HG03280 (cell line): ENCODE results near the gene BRPF3.

Experiments
- ATAC-seq: cut with Tn5 transposase; IDR thresholded peaks from one replicate; pipeline ENCODE4 v1.9.1; 2021; ENCODE audit warnings: mild to moderate bottlenecking, moderate library complexity; ENCODE audit not compliant: unreplicated experiment

The BRPF3 gene

DNA sequence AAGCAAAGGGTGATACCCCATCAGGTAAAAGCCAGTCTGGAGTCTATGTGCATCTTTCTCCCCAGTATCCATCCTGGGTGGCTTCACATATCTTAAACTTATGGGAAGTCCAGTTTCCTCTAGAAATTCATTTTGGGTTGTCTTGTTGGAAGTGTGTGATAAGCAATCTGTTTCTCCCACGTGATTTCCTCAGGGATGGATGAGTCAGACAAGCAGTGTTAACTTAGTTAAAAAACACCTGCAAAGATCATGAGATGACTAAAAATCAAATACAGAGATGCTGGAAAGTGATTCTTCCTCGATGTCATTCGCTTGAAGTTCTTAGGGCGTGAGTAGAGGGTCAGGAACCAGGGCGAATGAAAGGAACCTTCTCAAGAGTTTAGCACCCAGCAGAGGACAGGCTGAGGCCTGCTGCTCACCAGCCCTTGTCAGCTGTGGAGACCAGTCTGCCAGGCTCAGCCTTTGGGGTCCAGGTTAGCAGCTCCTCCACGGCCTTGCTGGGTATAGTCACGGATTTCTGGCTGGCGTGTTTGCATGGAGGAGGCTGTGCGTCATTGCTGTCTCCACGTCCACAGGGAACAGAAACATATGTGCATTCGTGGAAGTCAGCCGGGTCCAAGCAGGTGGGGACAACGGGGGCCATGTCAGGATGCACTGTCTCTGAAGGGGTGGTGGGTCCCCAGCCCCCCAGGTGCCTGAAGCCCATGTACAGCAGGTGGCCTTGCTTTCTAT is 70.5 kb downstream of the BRPF3 start:
- ATAC-seq = no peak

DNA sequence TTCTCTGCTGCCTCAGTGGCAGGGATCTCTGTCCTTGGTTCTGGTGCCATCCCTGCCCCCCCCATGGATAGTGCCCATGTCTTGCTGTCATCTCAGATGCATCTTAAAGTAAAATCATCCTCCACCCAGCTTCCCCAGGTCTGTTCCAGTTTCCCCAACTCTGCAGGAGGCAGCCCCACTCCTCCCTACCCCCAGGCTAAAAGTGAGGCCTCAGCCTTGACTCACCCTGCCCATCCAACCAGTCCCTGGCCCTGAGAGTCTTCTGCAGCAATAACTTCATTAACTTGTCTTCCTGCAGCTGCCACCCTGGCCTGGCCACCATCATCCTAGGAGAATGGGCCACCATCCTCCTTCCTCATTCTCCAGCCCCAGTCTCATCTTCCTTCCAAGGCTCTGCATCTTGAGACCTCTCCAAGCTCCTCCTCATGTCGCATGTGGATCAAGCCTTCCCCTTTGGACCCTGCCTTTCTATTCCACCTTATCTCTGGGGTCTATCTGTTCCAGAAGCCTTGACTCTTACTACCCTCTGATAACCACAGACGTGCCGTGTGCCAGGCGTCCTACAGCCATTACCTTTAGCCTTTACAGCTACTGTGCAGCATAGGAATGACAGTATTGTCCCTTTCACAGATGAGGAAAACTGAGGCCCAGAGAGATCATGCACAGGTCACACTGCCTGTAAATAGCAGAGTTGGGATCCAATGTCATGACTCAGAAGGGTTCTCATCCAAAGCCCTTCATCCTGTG is 71.4 kb downstream of the BRPF3 start:
- ATAC-seq = no peak

DNA sequence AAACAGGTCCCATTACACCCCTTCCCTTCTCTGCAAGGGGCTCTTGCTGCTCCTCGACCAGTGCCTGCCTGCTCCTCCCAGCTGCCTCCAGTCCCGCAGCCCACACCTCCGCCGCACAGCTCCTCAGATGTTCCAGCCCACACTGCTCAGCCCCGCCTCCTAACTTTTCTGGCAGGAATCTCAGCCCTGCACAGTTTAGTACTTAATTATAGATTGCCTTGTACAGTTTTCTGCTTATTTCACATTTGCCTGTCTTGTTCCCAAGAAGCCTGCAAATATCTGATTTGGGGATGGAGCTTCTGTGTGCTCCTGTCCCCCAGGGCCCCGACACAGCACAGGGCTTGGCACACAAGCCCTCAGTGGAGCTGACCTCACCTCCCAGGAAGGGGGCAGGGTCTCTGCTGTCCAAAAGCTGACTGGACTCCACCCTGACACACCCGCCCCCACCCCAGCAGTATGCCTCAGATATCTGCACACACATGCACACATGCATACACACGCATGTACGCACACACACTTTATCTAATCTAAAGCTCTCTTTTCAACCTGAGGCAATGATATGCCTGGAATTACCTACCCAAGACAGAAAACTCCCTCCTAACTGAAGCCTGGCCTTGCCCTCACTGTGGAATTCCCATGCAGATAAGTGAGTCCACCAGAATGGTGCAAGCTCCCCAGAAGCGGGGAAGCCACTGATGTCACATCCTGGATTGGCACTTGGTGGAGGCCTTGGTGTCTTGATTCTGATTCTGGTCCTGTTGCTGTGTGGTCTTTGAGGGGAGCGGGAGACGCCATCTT is 72.1 kb downstream of the BRPF3 start:
- ATAC-seq = no peak

DNA sequence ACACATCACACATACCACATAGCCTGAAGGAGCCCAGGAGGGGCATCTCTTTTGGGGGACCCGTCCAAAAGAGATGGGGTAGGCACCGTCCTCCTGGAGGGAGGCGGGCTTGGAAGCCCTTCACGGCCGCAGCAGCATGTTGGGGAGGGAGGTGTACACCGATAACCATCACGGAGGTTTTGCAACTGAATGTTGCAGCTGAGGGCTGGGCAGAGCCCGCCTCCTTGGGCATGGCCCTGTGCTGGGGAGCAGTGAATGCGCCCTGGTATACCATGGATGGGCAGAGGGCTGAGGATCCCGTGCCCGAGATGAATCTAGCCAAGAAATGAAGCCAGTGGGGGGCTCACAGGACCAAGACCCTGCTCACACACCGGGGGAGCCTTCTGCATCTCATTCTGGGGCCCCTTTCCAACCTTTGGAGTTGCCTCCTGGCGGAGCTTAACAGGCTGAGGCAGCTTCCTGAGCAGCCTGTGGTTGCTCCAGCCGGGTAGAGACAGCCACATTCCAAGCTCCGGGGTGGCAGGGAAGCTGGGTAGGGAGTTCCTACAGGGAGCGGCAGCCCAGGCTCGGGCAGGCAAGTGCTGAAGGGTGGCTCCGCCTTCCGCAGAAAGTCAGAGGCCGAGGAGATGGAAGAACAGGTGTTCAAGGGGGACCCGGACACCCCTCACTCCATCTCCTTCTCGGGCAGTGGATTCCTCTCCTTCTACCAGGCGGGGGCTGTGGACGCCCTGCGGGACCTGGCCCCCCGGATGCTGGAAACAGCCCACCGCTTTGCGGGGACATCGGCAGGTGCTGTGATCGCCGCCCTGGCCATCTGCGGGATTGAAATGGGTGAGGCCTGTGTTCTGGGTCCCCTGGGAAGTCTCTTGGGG is 73.5 kb downstream of the BRPF3 start, which contains the start of gene PNPLA1:
Gene PNPLA1, plus strand, starts transcription at position 227 of the 872 bp plus-strand sequence. Its CDS starts 400 bp downstream, at position 627.
- no peak for ATAC-seq

DNA sequence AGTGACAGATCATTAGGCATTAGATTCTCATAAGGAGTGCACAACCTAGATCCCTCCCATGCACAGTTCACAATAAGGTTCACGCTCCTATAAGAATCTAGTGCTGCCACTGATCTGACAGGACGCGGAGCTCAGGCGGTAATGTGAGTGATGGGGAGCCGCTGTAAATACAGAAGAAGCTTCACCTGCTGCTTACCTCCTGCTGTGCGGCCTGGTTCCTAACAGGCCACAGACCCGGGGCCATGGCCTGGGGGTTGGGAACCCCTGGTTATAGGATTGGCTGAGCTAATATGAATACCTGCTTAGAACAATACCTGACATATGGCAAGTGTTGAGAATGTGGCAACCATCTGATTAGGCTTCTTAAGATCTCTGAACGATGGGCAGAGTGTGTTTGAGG is 75.7 kb downstream of the BRPF3 start:
- no peak for ATAC-seq

DNA sequence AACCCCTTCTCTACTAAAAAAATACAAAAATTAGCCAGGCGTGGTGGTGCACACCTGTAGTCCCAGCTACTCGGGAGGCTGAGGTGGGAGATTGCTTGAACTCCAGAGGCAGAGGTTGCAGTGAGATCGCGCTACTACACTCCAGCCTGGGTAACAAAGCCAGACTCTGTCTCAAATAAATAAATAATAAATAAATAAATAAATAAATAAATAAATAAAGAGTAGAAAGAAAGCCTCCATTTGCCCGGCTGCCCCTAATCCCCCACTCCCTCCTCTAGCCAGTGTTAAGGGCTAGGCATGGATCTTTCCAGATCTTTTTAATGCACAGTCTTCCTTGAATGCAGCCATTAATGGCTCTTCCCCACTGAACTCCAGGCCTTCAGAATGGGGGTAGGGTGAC is 76.5 kb downstream of the BRPF3 start:
- ATAC-seq = no peak

DNA sequence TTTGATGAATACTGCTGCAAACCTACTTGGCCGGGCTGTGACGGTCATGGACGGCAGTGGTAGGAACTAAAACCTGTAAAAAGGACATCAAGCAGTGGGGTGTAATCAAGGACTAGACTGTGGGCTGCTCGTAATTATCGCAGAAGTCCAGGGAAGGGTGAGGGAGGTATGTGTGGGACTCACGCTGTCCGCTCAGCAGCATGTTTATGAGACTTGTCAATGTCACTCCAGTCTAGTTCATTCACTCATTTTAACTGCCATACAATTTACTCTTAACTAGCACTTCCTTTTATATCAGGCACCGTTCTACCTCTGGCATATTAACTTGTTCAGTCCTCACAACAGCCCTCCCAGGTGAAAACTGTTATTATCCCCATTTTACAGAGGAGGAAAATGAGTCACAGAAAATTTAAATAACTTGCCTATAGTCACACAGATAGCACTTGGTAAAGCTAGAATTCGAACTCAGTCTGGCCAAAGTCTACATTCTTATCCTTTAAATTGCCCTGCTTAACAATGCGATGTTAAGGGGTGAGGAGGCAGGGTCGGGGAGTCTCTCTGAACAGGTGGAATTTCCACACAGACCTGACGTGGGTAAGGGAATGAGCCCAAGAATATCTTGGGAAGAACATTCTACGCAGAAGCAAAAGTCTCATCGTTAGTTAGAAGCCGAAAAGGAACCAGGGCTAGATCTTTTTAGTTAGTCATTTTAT is 77.4 kb downstream of the BRPF3 start:
- ATAC-seq = no peak

DNA sequence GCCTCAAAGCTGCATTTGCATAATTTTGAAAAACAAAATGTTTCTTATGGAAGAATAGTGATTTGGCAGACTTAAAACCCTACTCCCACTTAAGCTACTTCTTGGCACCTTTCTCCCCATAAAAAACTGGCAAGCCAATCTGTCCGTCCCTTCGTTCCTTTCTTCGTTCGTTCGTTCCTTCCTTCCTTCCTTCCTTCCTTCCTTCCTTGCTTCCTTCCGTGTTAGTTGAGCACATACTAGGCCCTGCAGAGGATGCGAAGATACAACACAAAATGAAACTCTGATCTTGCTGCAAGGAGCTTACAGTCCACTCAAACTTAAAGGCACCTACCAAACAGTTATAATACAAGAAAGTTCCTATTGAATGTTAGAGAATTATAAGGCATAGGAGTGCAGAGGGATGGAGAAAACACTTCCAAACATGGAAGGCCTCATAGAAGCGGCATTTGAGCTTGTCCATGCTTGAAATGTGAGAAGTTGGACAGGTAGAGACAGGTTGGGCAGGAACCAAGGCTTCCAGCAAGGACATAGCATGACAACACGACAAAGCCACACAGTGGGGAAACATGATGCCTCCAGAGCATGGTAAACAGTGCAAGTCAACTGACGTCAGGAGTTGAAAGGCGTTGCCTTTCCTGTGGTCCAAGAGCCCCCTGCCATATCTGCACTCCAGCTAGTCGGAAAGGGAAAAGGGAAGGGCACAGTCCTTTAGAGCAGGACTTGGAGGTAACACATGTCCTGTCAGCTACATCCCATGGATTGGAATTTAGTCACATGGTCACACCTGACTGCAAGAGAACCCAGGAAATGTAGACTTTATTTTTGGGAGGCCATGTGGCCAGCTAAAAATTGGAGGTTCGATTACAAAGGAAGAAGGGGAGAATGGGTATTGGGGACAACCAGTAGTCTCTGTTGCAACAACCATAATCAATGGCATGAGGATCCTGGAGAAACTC is 80.3 kb downstream of the BRPF3 start:
- ATAC-seq = no peak

DNA sequence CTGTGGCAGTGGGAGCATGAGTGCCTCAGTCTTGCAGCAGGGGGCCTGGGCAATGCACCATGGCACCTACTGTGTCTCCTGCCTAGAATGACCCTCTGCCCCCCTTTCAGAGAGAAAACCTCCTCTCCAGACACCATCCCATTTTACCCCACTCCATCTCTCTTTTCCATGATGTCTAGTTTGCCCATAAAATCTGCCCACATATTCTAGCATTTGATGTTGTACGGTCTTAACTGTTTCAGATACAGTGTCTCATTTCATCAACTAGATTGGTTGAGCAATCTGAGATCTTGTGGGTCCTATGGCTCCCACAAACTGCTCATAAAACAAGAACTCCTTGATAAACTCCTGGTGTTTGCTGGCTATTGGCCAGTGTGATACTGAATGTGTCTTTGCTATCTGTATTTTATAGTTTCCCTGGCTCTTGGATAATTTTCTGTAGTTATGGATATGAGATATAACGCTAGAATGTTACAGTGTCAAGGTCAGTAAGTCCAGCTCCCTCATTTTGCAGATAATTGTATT is 81.5 kb downstream of the BRPF3 start:
- ATAC-seq = no peak

DNA sequence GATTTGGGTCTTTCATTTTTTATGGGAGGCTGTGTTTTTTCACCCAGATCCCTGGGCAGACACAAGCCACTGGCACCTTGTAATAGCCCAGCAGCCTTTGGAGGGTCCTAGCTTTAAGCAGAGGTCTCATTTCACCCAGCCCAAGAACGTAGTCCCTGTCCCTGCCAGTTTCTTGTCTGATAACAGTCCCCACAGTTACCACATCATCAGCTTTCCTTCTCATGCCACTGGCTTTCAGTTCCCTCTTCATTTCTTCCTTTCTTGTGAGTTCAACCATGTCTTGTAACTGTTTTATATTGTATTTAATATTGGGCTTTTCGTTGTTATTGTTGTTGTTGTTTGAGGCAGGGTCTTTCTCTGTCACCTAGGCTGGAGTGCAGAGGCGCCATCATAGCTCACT is 83.9 kb downstream of the BRPF3 start:
- no peak for ATAC-seq

DNA sequence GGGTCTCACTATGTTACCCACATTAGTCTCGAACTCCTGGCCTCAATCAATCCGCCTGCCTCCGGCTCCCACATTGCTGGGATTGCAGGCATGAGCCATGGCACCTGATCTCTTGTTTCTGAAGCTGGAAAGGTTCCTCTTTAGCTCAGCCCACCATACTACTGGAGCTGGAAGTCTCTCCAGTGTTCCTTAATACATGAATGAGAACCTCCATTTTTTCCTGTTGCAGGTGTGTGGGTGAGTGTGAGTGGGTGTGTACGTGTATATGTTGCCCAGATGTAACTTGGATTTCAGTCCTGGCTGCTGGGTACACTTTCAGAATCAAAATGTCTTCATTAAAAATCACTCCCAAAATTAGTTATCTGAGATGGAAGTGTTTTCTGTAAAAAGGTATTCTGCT is 84.4 kb downstream of the BRPF3 start:
- ATAC-seq = no peak
